Measurements from ENCODE around the gene CMC1.

DNA sequence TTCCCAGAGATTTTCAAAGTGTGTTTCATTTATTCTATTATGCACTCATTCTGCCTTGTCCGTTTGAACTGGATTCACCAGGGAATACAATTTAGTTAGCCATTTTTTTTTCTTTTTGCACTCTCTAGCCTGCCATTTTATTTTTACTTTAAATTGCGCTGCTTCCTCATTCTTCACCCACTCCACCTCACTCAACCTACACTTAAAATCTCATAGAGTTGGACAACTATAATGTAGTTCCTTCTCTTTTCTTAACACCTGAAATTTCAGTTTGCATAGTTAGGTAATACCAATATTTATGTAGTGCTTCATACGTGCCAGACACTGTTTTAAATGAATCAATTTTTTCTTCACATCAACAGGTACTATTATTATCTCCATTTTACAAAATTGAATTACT lies 42.4 kb upstream of the CMC1 start:
- TF ChIP-seq, protein P1, sequence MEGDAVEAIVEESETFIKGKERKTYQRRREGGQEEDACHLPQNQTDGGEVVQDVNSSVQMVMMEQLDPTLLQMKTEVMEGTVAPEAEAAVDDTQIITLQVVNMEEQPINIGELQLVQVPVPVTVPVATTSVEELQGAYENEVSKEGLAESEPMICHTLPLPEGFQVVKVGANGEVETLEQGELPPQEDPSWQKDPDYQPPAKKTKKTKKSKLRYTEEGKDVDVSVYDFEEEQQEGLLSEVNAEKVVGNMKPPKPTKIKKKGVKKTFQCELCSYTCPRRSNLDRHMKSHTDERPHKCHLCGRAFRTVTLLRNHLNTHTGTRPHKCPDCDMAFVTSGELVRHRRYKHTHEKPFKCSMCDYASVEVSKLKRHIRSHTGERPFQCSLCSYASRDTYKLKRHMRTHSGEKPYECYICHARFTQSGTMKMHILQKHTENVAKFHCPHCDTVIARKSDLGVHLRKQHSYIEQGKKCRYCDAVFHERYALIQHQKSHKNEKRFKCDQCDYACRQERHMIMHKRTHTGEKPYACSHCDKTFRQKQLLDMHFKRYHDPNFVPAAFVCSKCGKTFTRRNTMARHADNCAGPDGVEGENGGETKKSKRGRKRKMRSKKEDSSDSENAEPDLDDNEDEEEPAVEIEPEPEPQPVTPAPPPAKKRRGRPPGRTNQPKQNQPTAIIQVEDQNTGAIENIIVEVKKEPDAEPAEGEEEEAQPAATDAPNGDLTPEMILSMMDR (IDR thresholded peaks at IDR 0.05), result no peak
- no peak for TF ChIP-seq POLR2AphosphoS5 (IDR thresholded peaks at IDR 0.05; ENCODE audit: low read depth, low read length)
